Esophagus muscularis mucosa (tissue), 3 donors: ENCODE data around the gene INO80C.

ENCODE experiments used
- POLR2AphosphoS5 ChIP-seq, 2 donors: sonication (generic); formaldehyde crosslinking; IDR thresholded peaks; one replicate each; pipeline ENCODE4 v1.6.1; 2017; ENCODE audit warnings: antibody characterized with exemption in 2 of 2
- TF ChIP-seq, protein P1 (sequence below), 3 experiments: fragments of 200-600 bp in 2 of 3; fragments of 450-650 bp in 1 of 3; sonication (generic) in 2 of 3; IDR thresholded peaks; one replicate each; pipeline ENCODE4 v1.5.1; 2017 to 2019; ENCODE audit warnings: antibody characterized with exemption in 3 of 3, mild to moderate bottlenecking in 2 of 3, moderate library complexity in 1 of 3

DNA sequence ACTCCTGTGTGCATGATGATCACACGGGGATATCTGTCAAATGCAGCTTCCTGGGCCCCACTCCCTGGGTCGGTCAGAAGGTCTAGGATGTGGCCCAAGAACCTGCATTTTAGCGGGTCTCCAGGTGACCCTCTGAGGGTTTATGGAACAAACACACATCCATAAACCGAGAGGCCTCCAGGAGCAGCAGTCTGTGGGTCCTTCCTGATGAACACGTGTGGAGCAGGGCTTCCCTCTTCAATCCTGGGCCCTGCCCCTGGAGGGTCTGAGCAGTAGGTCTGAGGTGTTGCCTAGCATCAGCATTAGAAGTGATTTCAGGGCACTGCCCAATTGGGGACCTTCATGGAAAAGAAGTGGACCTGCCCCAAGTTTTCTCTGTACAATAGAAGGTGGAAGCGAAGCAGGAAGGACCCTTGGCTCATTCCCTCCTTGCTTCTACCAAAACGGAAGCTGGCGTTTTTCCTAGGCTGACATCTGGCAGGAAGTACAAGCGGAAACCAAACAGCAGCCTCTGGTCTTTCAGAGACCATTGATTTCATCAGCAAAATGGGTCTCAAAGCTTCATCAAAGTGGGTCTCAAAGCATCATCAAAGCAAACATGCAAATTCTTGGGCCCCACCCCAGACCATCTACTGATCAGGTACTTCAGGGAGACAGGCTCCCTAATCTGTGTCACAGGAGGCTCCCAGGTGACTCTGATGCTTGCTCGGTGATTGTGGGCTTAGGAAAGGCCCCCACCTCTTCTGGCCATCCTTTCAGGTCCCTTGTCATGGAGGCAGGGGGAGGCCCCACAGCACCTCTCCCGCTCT lies 30.7 kb downstream of the INO80C start:
- TF ChIP-seq, protein P1, sequence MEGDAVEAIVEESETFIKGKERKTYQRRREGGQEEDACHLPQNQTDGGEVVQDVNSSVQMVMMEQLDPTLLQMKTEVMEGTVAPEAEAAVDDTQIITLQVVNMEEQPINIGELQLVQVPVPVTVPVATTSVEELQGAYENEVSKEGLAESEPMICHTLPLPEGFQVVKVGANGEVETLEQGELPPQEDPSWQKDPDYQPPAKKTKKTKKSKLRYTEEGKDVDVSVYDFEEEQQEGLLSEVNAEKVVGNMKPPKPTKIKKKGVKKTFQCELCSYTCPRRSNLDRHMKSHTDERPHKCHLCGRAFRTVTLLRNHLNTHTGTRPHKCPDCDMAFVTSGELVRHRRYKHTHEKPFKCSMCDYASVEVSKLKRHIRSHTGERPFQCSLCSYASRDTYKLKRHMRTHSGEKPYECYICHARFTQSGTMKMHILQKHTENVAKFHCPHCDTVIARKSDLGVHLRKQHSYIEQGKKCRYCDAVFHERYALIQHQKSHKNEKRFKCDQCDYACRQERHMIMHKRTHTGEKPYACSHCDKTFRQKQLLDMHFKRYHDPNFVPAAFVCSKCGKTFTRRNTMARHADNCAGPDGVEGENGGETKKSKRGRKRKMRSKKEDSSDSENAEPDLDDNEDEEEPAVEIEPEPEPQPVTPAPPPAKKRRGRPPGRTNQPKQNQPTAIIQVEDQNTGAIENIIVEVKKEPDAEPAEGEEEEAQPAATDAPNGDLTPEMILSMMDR (IDR thresholded peaks at IDR 0.05), result no peak
- TF ChIP-seq POLR2AphosphoS5 (IDR thresholded peaks at IDR 0.05), result no peak
